ENCODE data around the gene LYPLA2.
A peak's percentile ranks its signal among the peaks of the same experiment; 100 is the strongest.
"Not testable (repeated sequence)": the region's sequence is repeated elsewhere in the genome, so short reads cannot be mapped to it uniquely, and the experiment has no call there.

LYPLA2 gene

DNA sequence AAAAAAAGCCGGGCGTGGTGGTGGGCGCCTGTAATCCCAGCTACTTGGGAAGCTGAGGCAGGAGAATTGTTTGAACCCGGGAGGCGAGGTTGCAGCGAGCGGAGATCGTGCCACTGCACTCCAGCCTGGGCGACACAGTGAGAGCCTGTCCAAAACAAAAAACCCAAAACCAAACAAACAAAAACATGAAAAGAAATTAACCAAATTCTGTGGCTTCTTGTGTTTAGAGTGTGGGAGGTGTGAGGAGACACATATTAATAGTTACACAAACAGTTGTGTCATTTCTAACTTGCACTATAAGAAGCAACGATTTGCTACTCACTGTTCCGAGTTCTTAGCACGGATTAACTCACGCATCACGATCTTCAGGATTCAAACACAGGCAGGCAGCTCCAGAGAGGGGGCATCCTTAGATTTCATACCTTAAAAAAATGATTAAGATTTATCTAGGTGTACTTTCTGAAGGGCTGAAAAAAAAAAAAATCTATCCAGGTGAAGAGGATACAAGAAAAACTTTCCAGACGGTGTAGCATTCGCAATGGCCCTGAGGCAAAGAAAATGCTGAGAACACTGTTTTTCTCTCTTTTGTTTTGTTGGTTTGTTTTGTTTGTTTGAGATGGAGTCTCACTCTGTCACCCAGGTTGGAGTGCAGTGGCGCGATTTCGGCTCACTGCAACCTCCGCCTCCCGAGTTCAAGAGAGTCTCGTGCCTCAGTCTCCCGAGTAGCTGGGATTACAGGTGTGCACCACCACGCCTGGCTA is 35.0 kb downstream of the LYPLA2 start:
- FAIRE-seq = no peak
- no peak for DNase-seq (ENCODE audit: insufficient read length, low spot score)

DNA sequence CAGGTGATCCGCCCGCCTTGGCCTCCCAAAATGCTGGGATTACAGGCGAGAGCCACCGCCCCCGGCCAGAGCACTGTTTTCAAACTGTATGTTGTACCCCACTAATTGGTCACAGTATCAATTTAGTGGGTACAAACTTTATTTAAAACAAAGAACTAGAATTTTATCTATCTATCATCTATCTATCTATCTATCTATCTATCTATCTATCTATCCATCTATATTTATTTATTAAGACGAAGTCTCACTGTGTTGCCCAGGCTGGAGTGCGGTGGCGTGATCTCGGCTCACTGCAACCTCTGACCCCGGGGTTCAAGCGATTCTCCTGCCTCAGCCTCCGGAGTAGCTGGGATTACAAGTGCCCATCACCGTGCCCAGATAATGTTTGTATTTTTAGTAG is 35.6 kb downstream of the LYPLA2 start:
- FAIRE-seq; DNase-seq (ENCODE audit: insufficient read length, low spot score): not testable (repeated sequence)

DNA sequence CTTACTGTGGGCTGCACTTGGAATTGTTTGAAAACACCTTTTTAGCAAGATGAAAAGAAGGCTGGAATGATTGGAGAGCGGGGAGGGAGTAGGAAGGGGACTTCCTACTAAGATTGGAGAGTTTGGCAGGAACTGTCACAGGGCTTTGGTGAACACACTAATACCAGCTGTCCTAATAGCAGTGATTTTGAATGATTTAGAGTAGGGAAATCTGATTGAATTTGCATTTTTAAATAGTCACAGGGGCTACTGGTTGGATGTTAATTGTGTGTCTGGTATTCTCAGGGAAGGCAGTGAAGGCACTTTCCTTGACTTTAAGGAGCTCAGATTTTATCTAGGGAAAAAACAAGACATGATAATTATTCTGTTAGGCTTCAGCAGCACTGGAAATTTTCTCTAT is 36.8 kb downstream of the LYPLA2 start:
- no peak for DNase-seq (ENCODE audit: insufficient read length, low spot score)
- no peak for FAIRE-seq

DNA sequence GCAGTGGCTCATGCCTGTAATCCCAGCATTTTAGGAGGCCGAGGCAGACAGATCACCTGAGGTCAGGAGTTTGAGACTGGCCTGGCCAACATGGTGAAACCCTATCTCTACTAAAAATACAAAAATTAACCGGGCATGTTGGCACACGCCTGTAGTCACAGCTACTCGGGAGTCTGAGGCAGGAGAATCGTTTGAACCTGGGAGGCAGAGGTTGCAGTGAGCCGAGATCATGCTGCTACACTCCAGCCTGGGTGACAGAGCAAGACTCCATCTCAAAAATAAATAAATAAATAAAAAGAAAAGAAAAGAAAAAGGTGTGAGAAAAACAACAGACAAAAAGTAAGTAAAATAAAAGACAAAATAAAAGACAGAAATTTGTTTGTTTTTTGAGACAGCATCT is 43.2 kb downstream of the LYPLA2 start:
- DNase-seq (ENCODE audit: insufficient read length, low spot score); FAIRE-seq: not testable (repeated sequence)

DNA sequence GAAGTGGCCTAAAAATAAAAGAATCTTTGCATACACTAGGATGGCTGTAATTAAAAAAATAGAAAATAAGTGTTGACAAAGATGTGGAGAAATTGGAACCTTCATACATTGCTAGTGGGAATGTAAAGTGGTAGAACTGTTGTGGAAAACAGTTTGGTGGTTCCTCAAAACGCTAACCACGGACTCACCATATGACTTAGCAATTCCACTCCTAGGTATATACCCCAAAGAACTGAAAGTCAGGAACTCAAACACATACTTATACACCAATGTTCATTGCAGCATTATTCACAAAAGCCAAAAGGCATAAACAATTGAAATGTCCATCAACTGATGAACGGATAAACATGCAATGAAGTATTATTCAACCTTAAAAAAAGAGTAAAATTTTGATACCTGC is 45.1 kb downstream of the LYPLA2 start:
- FAIRE-seq (no peak), DNase-seq (ENCODE audit: insufficient read length, low spot score) (no peak)

DNA sequence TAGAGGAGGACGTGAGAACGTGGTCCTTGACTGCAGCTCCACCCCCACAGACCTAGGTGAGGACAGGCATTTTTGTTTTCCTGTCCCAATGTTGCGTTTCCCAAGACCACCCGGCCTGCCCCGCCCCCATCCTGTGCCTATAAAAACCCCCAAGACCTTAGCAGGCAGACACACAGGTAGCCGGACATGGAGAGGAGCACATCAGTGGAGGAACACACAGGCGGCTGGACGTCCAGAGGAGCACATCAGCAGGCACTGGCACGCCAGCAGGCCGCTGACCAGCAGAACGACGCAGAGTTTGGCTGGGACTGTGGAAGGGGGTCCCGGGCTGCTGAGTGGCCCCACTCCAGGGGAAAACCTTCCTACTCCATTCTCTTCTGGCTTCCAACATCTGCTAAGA is 47.0 kb downstream of the LYPLA2 start:
- FAIRE-seq (no peak), DNase-seq (ENCODE audit: insufficient read length, low spot score) (no peak)

DNA sequence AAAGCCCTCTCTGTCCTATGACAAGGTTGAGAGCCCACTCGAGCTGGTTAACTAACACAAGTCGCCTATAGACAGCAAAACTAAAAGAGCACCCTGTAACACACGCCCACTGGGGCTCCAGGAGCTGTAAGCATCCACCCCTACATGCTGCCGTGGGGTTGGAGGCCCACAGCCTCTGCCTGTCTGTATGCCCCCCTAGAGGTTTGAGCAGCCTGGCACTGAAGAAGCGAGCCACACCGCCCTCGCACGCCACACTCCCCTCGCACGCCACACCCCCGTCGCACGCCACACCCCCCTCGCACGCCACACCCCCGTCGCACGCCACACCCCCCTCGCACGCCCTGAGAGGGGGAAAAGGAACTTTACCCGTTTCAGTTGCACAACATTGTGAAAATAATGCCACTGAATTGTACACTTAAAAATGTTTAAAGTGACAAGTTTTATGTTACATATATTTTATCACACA is 47.5 kb downstream of the LYPLA2 start:
- DNase-seq (ENCODE audit: insufficient read length, low spot score) = peak; percentile 37
- FAIRE-seq = peak; percentile 55

DNA sequence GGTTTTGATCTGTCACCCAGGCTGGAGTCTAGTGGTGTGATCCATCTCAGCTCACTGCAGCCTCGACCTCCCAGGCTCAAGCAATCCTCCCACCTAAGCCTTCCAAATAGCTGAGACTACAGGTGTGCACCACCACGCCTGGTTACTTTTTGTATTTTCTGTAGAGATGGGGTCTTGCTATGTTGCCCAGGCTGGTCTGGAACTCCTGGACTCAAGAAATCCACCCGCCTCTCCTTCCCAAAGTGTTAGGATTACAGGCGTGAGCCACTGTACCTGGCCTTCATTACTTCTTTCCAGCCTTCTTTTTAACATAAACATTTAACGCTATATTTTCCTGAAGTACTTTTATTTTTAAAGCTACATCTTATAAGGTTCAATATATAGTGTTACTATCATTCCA is 52.7 kb downstream of the LYPLA2 start:
- FAIRE-seq (no peak), DNase-seq (ENCODE audit: insufficient read length, low spot score) (no peak)

All from HTR-8/SVneo (cell line).